ENCODE results near the gene ZNF774. TPM values are rescaled to one million over a fixed set of nuclear protein-coding genes. Genes with fewer than 3 reads are reported as not detected.

The ZNF774 gene
- total RNA-seq, 6 donors from 2014 or later, result 1.00 to 8.4 (median 3.4) TPM

DNA sequence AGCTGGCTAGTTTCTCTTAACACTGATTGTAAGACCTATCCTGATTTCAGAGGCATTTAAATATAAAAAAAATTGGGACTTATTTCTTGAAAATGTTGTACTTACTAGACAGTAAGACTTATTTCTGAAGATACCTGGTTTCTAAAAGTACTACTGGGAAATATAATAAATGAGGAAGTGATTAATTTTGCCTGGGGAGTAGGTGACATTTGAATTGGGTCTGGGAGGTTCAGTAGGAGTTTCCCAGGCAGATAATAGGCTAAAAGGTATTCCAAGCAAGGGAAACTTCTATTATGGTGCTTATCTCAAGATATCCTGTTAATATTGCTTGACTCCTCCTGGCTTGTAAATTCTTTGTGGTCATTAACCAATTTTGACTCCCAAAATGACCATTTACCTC is 29.4 kb downstream of the ZNF774 start:
- H3K4me3 ChIP-seq, result no peak overlapping the region
- H3K9me3 ChIP-seq, result peaks cover 0 to 12% (median 9%) of the 10 kb centered on the region in 4 donors
- H3K36me3 ChIP-seq, result no peaks in the 10 kb centered on the region
- H3K4me1 ChIP-seq, result peaks cover 4 to 15% (median 11%) of the 10 kb centered on the region in 4 donors
- DNase-seq (no peak), ATAC-seq (ENCODE audit: low FRiP score in 2 of 2) (no peak)
- no peak overlapping the region for H3K27ac ChIP-seq
- H3K27me3 ChIP-seq, result no peaks in the 10 kb centered on the region
- TF ChIP-seq EP300 (IDR thresholded peaks at IDR 0.05), result no peak
- TF ChIP-seq POLR2A (IDR thresholded peaks at IDR 0.05), result no peak

- no peak for TF ChIP-seq POLR2A (IDR thresholded peaks at IDR 0.05)
- DNase-seq (no peak), ATAC-seq (ENCODE audit: low FRiP score in 2 of 2) (no peak)
- Histone ChIP-seq H3K36me3 (no peaks in the 10 kb centered on the region), H3K27me3 (no peaks in the 10 kb centered on the region), H3K9me3 (peaks cover 0 to 12% (median 9%) of the 10 kb centered on the region in 4 donors), H3K4me3 (no peak overlapping the region), H3K4me1 (peaks cover 2 to 7% (median 5%) of the 10 kb centered on the region in 4 donors), H3K27ac (no peak overlapping the region)
Observed at GRCh38 chr15:90382320-90382719, 30.2 kb downstream of the ZNF774 start.

GRCh38 chr15:90386221-90386620 is 34.1 kb downstream of the ZNF774 start:
- H3K27me3 ChIP-seq, result no peaks in the 10 kb centered on the region
- 62 to 88% methylated on average over 2 of the region's 2 CpGs for WGBS, 2 donors
- peaks cover 14 to 24% (median 18%) of the 10 kb centered on the region in 4 donors for H3K4me1 ChIP-seq
- ATAC-seq (ENCODE audit: low FRiP score in 2 of 2), result no peak
- TF ChIP-seq POLR2AphosphoS5 (IDR thresholded peaks at IDR 0.05) (no peak), POLR2A (IDR thresholded peaks at IDR 0.05) (no peak), EP300 (IDR thresholded peaks at IDR 0.05) (no peak)
- TF ChIP-seq, protein P1, sequence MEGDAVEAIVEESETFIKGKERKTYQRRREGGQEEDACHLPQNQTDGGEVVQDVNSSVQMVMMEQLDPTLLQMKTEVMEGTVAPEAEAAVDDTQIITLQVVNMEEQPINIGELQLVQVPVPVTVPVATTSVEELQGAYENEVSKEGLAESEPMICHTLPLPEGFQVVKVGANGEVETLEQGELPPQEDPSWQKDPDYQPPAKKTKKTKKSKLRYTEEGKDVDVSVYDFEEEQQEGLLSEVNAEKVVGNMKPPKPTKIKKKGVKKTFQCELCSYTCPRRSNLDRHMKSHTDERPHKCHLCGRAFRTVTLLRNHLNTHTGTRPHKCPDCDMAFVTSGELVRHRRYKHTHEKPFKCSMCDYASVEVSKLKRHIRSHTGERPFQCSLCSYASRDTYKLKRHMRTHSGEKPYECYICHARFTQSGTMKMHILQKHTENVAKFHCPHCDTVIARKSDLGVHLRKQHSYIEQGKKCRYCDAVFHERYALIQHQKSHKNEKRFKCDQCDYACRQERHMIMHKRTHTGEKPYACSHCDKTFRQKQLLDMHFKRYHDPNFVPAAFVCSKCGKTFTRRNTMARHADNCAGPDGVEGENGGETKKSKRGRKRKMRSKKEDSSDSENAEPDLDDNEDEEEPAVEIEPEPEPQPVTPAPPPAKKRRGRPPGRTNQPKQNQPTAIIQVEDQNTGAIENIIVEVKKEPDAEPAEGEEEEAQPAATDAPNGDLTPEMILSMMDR (IDR thresholded peaks at IDR 0.05), result no peak
- DNase-seq, result no peak
- H3K4me3 ChIP-seq, result no peak overlapping the region
- no peaks in the 10 kb centered on the region for H3K9me3 ChIP-seq
- peak overlapping the region in 1 of 4 donors; percentile 18 for H3K27ac ChIP-seq
- peaks cover 5 to 7% (median 6%) of the 10 kb centered on the region in 4 donors for H3K36me3 ChIP-seq

GRCh38 chr15:90387534-90388461 is 35.7 kb downstream of the ZNF774 start, which contains the start of gene IQGAP1:
Gene IQGAP1 (plus strand): TSS chr15:90388242. CDS start chr15:90388342, 100 bp downstream.
- WGBS, 2 donors, result 15 to 34% methylated on average over 9 to 16 of the region's 62 CpGs

DNA sequence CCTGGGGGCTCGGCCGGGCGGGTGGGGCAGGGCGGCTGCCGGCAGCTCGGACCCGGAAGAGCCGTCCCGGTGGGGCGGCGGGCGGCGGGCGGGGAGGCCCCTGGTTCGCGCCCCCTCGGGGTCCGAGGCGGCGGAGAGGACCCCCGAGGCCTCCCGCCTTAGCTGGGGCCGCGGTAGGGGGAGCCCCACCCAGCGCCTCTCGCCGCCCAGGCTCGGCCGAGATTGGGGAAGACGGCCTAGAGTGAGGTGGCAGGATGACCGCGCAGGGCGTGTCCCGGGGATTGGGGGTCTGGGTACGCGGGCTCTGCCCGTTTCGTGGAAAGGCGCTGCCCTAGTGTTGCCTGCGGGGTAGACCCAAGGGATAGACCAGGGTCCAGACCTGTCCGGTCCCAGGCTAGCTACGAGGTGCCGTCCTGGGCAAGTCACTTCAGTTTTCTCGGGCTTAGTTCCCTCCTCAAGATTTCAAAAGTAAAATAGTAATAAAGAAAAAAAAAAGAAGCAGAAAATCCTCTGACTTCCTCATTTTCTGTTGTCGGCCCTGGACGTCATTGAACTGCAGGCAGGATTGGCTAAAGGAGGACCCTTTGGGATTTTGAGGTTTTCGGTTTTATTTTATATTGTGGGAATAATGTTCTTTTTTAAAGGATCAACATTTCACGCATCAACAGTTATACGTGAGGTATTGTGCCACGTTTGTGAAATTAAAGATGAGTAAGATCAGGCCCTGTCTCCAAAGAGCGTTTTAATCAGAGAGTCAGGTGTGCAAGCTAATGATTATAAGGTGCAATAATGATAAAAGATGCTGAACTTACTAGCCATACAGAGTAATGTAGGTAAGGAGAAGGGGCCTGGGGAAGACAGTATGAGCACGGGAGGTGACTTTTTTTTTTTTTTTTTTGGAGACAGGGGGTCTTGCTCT is 36.6 kb downstream of the ZNF774 start:
- H3K36me3 ChIP-seq, result peaks cover 6 to 20% (median 8%) of the 10 kb centered on the region in 4 donors
- no peaks in the 10 kb centered on the region for H3K27me3 ChIP-seq
- H3K9me3 ChIP-seq, result no peaks in the 10 kb centered on the region
- peak overlapping the region; percentile 69 to 98 (median 88) for H3K4me3 ChIP-seq
- TF ChIP-seq POLR2AphosphoS5 (IDR thresholded peaks at IDR 0.05), result peak in 1 of 2 donors; percentile 0
- TF ChIP-seq POLR2A (IDR thresholded peaks at IDR 0.05), result peak in 1 of 4 donors; percentile 72
- TF ChIP-seq EP300 (IDR thresholded peaks at IDR 0.05), result no peak
- TF ChIP-seq, protein P1 (IDR thresholded peaks at IDR 0.05), result no peak
- peaks cover 29 to 47% (median 42%) of the 10 kb centered on the region in 4 donors for H3K4me1 ChIP-seq
- ATAC-seq (ENCODE audit: low FRiP score in 2 of 2), result peak; percentile 74 to 85
- 1 to 2% methylated on average over 18 to 30 of the region's 52 CpGs for WGBS, 2 donors
- peak overlapping the region; percentile 98 to 100 (median 99) for H3K27ac ChIP-seq
- DNase-seq, result peak; percentile 70 to 93

More at GRCh38 chr15:90387534-90388461, 35.7 kb downstream of the ZNF774 start, which contains the start of gene IQGAP1:
- Histone ChIP-seq H3K9me3 (no peaks in the 10 kb centered on the region), H3K27ac (peak within 1 kb of the TSS; percentile 98 to 100 (median 99)), H3K27me3 (no peaks in the 10 kb centered on the region), H3K36me3 (peaks cover 6 to 17% (median 8%) of the 10 kb centered on the region in 4 donors), H3K4me3 (peak within 1 kb of the TSS; percentile 69 to 98 (median 88)), H3K4me1 (peaks cover 23 to 38% (median 32%) of the 10 kb centered on the region in 4 donors)
- TF ChIP-seq POLR2A (IDR thresholded peaks at IDR 0.05) (peak; percentile 53 to 96 (median 84)), EP300 (IDR thresholded peaks at IDR 0.05) (peak in 1 of 4 donors; percentile 12), POLR2AphosphoS5 (IDR thresholded peaks at IDR 0.05) (peak; percentile 89 to 97)
- TF ChIP-seq, protein P1 (IDR thresholded peaks at IDR 0.05), result no peak
- DNase-seq (peak; percentile 98 to 99), ATAC-seq (ENCODE audit: low FRiP score in 2 of 2) (peak; percentile 98 to 100)
